ENCODE data around the gene EIPR1. TPM values are rescaled to one million over a fixed set of nuclear protein-coding genes. Genes with fewer than 3 reads are reported as not detected.

Gene EIPR1
- total RNA-seq, 4 donors from 2014 or later = 13.1 to 41.0 (median 27.4) TPM

DNA sequence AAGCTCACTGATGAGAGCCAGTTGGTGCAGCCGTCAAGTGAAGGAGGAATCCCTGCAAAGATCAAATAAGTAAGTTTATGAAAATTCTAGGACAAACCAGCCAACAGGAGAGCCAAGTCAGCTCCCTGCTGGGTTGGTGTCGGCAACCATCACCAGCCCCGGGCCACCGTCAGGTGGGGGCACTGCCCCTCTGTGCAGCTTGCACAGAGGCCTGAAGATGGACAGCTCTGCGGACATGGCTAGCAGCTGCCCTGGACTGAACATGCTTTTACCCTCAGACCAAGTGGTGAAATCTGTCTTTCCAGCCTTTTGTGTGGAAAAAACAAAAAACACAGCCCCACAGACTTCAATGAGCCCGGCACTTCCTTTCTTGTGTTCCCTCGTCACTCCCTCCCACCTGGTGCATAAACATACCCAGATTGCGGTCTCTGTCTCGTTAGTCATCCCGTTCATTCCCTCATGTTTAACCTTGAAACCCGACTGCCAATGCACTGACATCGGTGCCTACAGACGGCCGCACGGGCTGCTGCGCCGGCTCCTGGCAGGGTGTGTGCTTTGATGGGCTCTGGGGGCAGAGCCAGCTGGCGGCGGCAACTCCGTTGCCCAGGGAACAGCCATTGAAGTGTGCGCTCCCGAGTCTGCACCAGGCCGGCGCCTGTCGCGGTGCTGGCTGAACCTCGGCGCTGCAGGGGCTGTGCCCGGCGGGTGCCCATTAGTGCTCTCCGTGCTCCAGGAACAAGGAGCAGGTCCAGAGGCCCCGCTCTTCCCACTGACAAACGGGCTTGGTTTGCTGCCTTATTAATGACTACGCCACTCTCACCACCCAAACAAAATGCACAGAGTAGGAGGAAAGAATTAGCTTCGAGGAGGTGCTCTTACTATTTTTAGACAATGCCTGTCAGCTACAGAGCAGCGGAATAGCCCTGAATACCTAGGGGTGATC lies 95.3 kb downstream of the EIPR1 start:
- TF ChIP-seq POLR2AphosphoS5 (IDR thresholded peaks at IDR 0.05) = no peak
- TF ChIP-seq, protein P1, sequence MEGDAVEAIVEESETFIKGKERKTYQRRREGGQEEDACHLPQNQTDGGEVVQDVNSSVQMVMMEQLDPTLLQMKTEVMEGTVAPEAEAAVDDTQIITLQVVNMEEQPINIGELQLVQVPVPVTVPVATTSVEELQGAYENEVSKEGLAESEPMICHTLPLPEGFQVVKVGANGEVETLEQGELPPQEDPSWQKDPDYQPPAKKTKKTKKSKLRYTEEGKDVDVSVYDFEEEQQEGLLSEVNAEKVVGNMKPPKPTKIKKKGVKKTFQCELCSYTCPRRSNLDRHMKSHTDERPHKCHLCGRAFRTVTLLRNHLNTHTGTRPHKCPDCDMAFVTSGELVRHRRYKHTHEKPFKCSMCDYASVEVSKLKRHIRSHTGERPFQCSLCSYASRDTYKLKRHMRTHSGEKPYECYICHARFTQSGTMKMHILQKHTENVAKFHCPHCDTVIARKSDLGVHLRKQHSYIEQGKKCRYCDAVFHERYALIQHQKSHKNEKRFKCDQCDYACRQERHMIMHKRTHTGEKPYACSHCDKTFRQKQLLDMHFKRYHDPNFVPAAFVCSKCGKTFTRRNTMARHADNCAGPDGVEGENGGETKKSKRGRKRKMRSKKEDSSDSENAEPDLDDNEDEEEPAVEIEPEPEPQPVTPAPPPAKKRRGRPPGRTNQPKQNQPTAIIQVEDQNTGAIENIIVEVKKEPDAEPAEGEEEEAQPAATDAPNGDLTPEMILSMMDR (IDR thresholded peaks at IDR 0.05) = no peak
- no peak for TF ChIP-seq EP300 (IDR thresholded peaks at IDR 0.05; ENCODE audit: low read depth)
- TF ChIP-seq POLR2A (IDR thresholded peaks at IDR 0.05) = no peak
- Histone ChIP-seq H3K36me3 (no peaks in the 10 kb centered on the region), H3K27ac (no peak overlapping the region), H3K27me3 (no peaks in the 10 kb centered on the region), H3K4me3 (no peak overlapping the region), H3K4me1 (no peaks in the 10 kb centered on the region), H3K9me3 (no peaks in the 10 kb centered on the region)
- DNase-seq = no peak
- intact Hi-C loops (cut with DNase I; ENCODE audit: low total_unique reads) = no loop called here
- 80 to 85% methylated on average over 4 to 36 of the region's 36 CpGs for WGBS, 2 donors (ENCODE audit: low coverage in 1 of 2)
- in situ Hi-C loops (cut with MboI; ENCODE audit: low pct_ligation_motif_present in 1 of 4, low pct_unique_long_range_greater_than_20kb in 1 of 4, low sequenced_read_pairs in 3 of 4) = no loop called here

GRCh38 chr2:3280683-3281520 lies 96.7 kb downstream of the EIPR1 start:
- H3K4me3 ChIP-seq = no peak overlapping the region
- no peaks in the 10 kb centered on the region for H3K4me1 ChIP-seq
- DNase-seq = no peak
- no peak for TF ChIP-seq POLR2AphosphoS5 (IDR thresholded peaks at IDR 0.05)
- no peak for TF ChIP-seq EP300 (IDR thresholded peaks at IDR 0.05; ENCODE audit: low read depth)
- TF ChIP-seq, protein P1 (IDR thresholded peaks at IDR 0.05) = no peak
- no peak for TF ChIP-seq POLR2A (IDR thresholded peaks at IDR 0.05)
- H3K27ac ChIP-seq = no peak overlapping the region
- 95 to 96% methylated on average over 4 to 13 of the region's 13 CpGs for WGBS, 2 donors (ENCODE audit: low coverage in 1 of 2)
- H3K9me3 ChIP-seq = no peaks in the 10 kb centered on the region
- no peaks in the 10 kb centered on the region for H3K36me3 ChIP-seq
- H3K27me3 ChIP-seq = no peaks in the 10 kb centered on the region
- intact Hi-C loops (cut with DNase I; ENCODE audit: low total_unique reads) (no loop called here), in situ Hi-C loops (cut with MboI; ENCODE audit: low pct_ligation_motif_present in 1 of 4, low pct_unique_long_range_greater_than_20kb in 1 of 4, low sequenced_read_pairs in 3 of 4) (no loop called here)

- H3K4me3 ChIP-seq = no peak overlapping the region
- intact Hi-C loops (cut with DNase I; ENCODE audit: low total_unique reads) (no loop called here), in situ Hi-C loops (cut with MboI; ENCODE audit: low pct_ligation_motif_present in 1 of 4, low pct_unique_long_range_greater_than_20kb in 1 of 4, low sequenced_read_pairs in 3 of 4) (no loop called here)
- no peaks in the 10 kb centered on the region for H3K4me1 ChIP-seq
- no peak for DNase-seq
- WGBS, 2 donors (ENCODE audit: low coverage in 1 of 2) = 85% methylated on average over 20 of the region's 20 CpGs; no CpG with 5 or more reads in 1 of the 2 donors
- no peak overlapping the region for H3K27ac ChIP-seq
- no peaks in the 10 kb centered on the region for H3K27me3 ChIP-seq
- H3K9me3 ChIP-seq = peaks cover 0 to 4% of the 10 kb centered on the region in 2 donors
- H3K36me3 ChIP-seq = no peaks in the 10 kb centered on the region
- TF ChIP-seq EP300 (IDR thresholded peaks at IDR 0.05; ENCODE audit: low read depth) = no peak
- TF ChIP-seq, protein P1 (IDR thresholded peaks at IDR 0.05) = no peak
- TF ChIP-seq POLR2AphosphoS5 (IDR thresholded peaks at IDR 0.05) = no peak
- TF ChIP-seq POLR2A (IDR thresholded peaks at IDR 0.05) = no peak
These were observed 97.4 kb downstream of the EIPR1 start for GRCh38 chr2:3280197-3280596.
